ENCODE measurements around the gene CTXND2. TPM values are rescaled to one million over a fixed set of nuclear protein-coding genes. Genes with fewer than 3 reads are reported as not detected.

The CTXND2 gene
- polyA plus RNA-seq, 3 donors, result not detected

DNA sequence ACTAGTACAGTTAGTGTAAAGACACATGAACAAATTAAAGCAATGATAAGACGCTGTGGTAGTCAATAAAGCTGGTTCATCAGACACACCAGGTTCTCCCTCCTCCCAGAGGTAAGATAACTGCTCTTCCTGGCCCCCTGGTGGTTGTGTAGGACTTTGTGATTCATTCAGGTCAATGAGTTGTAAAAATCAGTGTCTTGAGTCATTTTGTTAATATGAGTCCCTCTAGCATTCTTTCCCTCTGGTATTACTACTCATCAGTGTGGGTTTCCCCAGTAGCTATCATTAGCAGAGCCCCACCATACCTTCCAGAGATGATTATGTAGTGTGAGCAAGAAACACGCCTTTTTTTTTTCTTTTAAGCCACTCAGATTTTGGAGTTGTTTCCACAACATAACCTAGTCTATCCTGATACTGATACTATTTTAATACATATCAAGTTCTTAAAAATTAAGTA is 35.6 kb downstream of the CTXND2 start:
- Histone ChIP-seq H3K27me3 (ENCODE audit: control insufficient read depth in 2 of 2, insufficient read depth in 2 of 2, low read length in 2 of 2) (no peaks in the 10 kb centered on the region), H3K4me3 (replicated peaks in 1 of 3; ENCODE audit: low read depth in 2 of 3, low read length in 3 of 3) (no peak overlapping the region), H4K20me1 (ENCODE audit: insufficient read depth, low read length) (no peaks in the 10 kb centered on the region), H3K79me2 (ENCODE audit: insufficient read depth, low read length) (peaks cover 15% of the 10 kb centered on the region), H3K4me1 (ENCODE audit: control insufficient read depth in 1 of 2, insufficient read depth in 2 of 2, low read length in 2 of 2) (peaks cover 10 to 17% of the 10 kb centered on the region in 2 donors), H2AFZ (ENCODE audit: insufficient read depth, low read depth, low read length, poor library complexity, severe bottlenecking) (peak overlapping the region; percentile 44), H3K9ac (ENCODE audit: insufficient read depth, low read length, poor library complexity, severe bottlenecking) (no peak overlapping the region), H3K27ac (ENCODE audit: low read depth in 1 of 2, low read length in 2 of 2) (no peak overlapping the region), H3K9me3 (replicated peaks in 1 of 2; ENCODE audit: control insufficient read depth in 1 of 2, insufficient read depth in 1 of 2, low read length in 2 of 2) (no peaks in the 10 kb centered on the region), H3K4me2 (replicated peaks; ENCODE audit: extremely low read depth, low read length, poor library complexity, severe bottlenecking) (no peak overlapping the region), H3K36me3 (replicated peaks in 1 of 2; ENCODE audit: control insufficient read depth in 1 of 2, insufficient read depth in 2 of 2, low read length in 2 of 2) (no peaks in the 10 kb centered on the region)
- H3K4me3 Mint-ChIP-seq, result no peak overlapping the region
- intact Hi-C loops (cut with micrococcal nuclease), result loop anchor here (2.0 to 10.0 kb wide), 4 partner anchors 45 to 158 kb away; partner anchors contain the start of genes ARNT (in 1 of the 2), CERS2 (in 1 of the 2) and CTSS (in 1 of the 2)
- TF ChIP-seq CTCF (IDR thresholded peaks at IDR 0.05), result peak; percentile 88
- peaks cover 1 to 4% (median 2%) of the 10 kb centered on the region in 3 donors for H3K27me3 Mint-ChIP-seq (ENCODE audit: low read depth in 3 of 3)
- H3K36me3 Mint-ChIP-seq, result no peaks in the 10 kb centered on the region
- peak; percentile 64 to 88 (median 75) for DNase-seq
- peaks cover 0 to 3% (median 0%) of the 10 kb centered on the region in 7 donors for H3K9me3 Mint-ChIP-seq
- WGBS (ENCODE audit: insufficient coverage), result no CpG with 5 or more reads among the region's 2 CpGs
- H3K27ac Mint-ChIP-seq, result peak overlapping the region in 2 of 7 donors; percentile 31 to 42
- peaks cover 18% of the 10 kb centered on the region for H3K4me1 Mint-ChIP-seq

DNA sequence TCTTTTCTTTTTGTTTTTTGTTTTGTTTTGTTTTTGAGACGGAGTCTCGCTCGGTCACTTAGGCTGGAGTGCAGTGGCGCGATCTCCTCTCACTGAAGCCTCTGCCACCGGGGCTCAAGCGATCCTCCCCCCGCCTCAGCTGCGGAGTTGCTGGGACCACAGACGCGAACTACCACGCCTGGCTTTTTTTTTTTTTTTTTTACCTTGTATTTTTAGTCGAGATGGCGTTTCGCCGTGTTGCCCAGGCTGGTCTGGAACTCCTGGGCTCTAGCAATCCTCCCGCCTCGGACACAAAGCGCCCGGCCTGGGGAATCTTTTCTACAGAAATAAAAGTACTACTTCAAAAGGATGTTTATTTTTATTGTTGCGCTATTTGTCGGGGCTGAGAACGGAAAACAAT is 38.1 kb downstream of the CTXND2 start:
- 51% methylated on average over 9 of the region's 23 CpGs for WGBS (ENCODE audit: insufficient coverage)
- peak overlapping the region; percentile 84 for H2AFZ ChIP-seq (ENCODE audit: insufficient read depth, low read depth, low read length, poor library complexity, severe bottlenecking)
- Mint-ChIP-seq H3K36me3 (peaks cover 13 to 25% of the 10 kb centered on the region in 2 donors), H3K27ac (peak overlapping the region in 3 of 7 donors; percentile 99), H3K9me3 (peaks cover 0 to 3% (median 0%) of the 10 kb centered on the region in 7 donors), H3K4me3 (peak overlapping the region; percentile 94 to 95), H3K4me1 (peaks cover 27% of the 10 kb centered on the region), H3K27me3 (ENCODE audit: low read depth in 3 of 3) (peaks cover 1 to 3% (median 2%) of the 10 kb centered on the region in 3 donors)
- H3K4me1 ChIP-seq (ENCODE audit: control insufficient read depth in 1 of 2, insufficient read depth in 2 of 2, low read length in 2 of 2), result peaks cover 19 to 27% of the 10 kb centered on the region in 2 donors
- H3K4me3 ChIP-seq (replicated peaks in 1 of 3; ENCODE audit: low read depth in 2 of 3, low read length in 3 of 3), result peak overlapping the region; percentile 71 to 88 (median 75)
- TF ChIP-seq CTCF (IDR thresholded peaks at IDR 0.05), result no peak
- H3K9ac ChIP-seq (ENCODE audit: insufficient read depth, low read length, poor library complexity, severe bottlenecking), result peak overlapping the region; percentile 2
- peak overlapping the region; percentile 93 for H3K4me2 ChIP-seq (replicated peaks; ENCODE audit: extremely low read depth, low read length, poor library complexity, severe bottlenecking)
- no peaks in the 10 kb centered on the region for H4K20me1 ChIP-seq (ENCODE audit: insufficient read depth, low read length)
- DNase-seq, result no peak
- H3K36me3 ChIP-seq (replicated peaks in 1 of 2; ENCODE audit: control insufficient read depth in 1 of 2, insufficient read depth in 2 of 2, low read length in 2 of 2), result peaks cover 16 to 21% of the 10 kb centered on the region in 2 donors
- H3K9me3 ChIP-seq (replicated peaks in 1 of 2; ENCODE audit: control insufficient read depth in 1 of 2, insufficient read depth in 1 of 2, low read length in 2 of 2), result no peaks in the 10 kb centered on the region
- no peaks in the 10 kb centered on the region for H3K27me3 ChIP-seq (ENCODE audit: control insufficient read depth in 2 of 2, insufficient read depth in 2 of 2, low read length in 2 of 2)
- peaks cover 30% of the 10 kb centered on the region for H3K79me2 ChIP-seq (ENCODE audit: insufficient read depth, low read length)
- intact Hi-C loops (cut with micrococcal nuclease), result loop anchor here (5.0 to 10.0 kb wide), 4 partner anchors 50 to 160 kb away; partner anchors contain the start of genes CERS2 (in 1 of the 2), CTSS (in 1 of the 2), MINDY1 (in 1 of the 2) and PRUNE1 (in 1 of the 2)
- H3K27ac ChIP-seq (ENCODE audit: low read depth in 1 of 2, low read length in 2 of 2), result no peak overlapping the region
